NCI-H1048 (cell line): ENCODE results near the gene EME2.
"Not testable (repeated sequence)": the region's sequence is repeated elsewhere in the genome, so short reads cannot be mapped to it uniquely, and the experiment has no call there.

Experiments
- DNase-seq: peaks from one replicate; lab custom pipeline; 2025; lab: John Stamatoyannopoulos, UW

Gene EME2

GRCh38 chr16:1772362-1772907 is at the start of gene EME2:
TSS of gene EME2 (plus strand) at chr16:1772810. CDS start at chr16:1773228, 418 bp downstream.
- DNase-seq, result no peak

- DNase-seq, result no peak
These were observed 49.0 kb upstream of the EME2 start for GRCh38 chr16:1723450-1724147.

GRCh38 chr16:1724491-1724890 is 48.1 kb upstream of the EME2 start:
- no peak for DNase-seq

- DNase-seq, result no peak
These were observed 45.7 kb upstream of the EME2 start for GRCh38 chr16:1726661-1727502.

GRCh38 chr16:1727651-1728624 is 44.7 kb upstream of the EME2 start:
- no peak for DNase-seq

- no peak for DNase-seq
These were observed 43.6 kb upstream of the EME2 start for GRCh38 chr16:1729026-1729425.

- no peak for DNase-seq
These were observed 43.2 kb upstream of the EME2 start for GRCh38 chr16:1729445-1729844.

- DNase-seq, result no peak
These were observed 41.5 kb upstream of the EME2 start for GRCh38 chr16:1731073-1731472.

GRCh38 chr16:1731603-1732002 is 41.0 kb upstream of the EME2 start:
- DNase-seq, result no peak

GRCh38 chr16:1732071-1732470 is 40.5 kb upstream of the EME2 start:
- DNase-seq, result no peak

GRCh38 chr16:1732551-1732987 is 40.0 kb upstream of the EME2 start:
- not testable (repeated sequence) for DNase-seq

GRCh38 chr16:1734123-1734522 is 38.5 kb upstream of the EME2 start:
- DNase-seq, result no peak

GRCh38 chr16:1734816-1735215 is 37.8 kb upstream of the EME2 start:
- no peak for DNase-seq

GRCh38 chr16:1740234-1740633 is 32.4 kb upstream of the EME2 start:
- DNase-seq, result no peak

GRCh38 chr16:1740781-1741490 is 31.7 kb upstream of the EME2 start:
- DNase-seq, result no peak

GRCh38 chr16:1741553-1742165 is 31.0 kb upstream of the EME2 start:
- no peak for DNase-seq

GRCh38 chr16:1743376-1744337 is 29.0 kb upstream of the EME2 start:
- no peak for DNase-seq

- DNase-seq, result no peak
These were observed 28.2 kb upstream of the EME2 start for GRCh38 chr16:1744338-1744840.

GRCh38 chr16:1745181-1745899 is 27.3 kb upstream of the EME2 start:
- no peak for DNase-seq
